ENCODE results near the gene SEMA3G.

DNA sequence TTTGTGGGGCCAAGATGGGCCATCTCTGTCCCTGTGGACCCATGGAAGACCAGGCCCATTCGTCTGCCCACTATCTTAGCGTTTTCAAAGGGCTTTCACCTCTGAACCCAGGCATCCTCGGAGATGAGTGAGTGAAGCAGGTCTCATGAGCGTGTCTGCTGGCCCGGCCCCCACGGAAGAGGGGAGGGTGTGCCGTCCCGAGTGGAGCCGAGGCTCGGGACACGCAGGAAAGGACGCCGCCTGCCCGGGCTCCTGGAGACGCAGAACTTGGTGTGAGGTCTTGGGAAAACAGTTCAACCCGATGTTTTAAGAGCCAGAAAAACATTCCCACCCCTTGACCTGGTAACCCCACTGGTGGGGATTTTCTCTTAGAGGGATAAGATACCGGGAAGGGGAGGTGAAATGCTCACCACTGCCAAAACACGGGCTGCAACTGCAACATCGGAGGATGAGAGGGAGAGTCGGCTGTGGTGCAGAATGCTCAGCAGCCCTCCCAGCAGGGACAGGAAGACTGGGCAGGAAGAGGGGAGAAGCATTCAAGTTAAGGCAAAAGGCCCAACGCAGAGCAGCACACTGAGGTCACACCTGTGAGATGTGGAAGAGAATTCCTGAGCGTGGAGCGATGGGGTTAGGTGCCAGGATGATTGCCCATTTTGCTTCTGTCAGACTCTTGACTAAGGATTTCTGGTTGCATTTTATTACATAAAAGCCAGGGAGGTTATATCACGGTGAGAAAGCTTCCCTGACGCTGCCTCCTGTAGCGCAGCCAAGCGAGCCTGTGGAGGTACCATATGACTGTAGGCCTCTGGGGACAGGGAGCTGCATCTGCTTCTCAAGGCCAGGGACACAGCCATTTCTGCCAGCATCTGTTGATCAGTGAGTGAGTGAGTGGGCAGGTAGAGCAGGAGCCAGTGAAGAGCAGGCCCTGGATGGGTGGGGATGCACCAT, 36.1 kb upstream of the SEMA3G start:
- TF ChIP-seq, protein P1, sequence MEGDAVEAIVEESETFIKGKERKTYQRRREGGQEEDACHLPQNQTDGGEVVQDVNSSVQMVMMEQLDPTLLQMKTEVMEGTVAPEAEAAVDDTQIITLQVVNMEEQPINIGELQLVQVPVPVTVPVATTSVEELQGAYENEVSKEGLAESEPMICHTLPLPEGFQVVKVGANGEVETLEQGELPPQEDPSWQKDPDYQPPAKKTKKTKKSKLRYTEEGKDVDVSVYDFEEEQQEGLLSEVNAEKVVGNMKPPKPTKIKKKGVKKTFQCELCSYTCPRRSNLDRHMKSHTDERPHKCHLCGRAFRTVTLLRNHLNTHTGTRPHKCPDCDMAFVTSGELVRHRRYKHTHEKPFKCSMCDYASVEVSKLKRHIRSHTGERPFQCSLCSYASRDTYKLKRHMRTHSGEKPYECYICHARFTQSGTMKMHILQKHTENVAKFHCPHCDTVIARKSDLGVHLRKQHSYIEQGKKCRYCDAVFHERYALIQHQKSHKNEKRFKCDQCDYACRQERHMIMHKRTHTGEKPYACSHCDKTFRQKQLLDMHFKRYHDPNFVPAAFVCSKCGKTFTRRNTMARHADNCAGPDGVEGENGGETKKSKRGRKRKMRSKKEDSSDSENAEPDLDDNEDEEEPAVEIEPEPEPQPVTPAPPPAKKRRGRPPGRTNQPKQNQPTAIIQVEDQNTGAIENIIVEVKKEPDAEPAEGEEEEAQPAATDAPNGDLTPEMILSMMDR (conservative IDR thresholded peaks at IDR 0.05 in 1 of 2, IDR thresholded peaks at IDR 0.05 in 1 of 2; ENCODE audit: low read depth in 1 of 2, low read length in 2 of 2) = no peak
- no peak for TF ChIP-seq EZH2 (IDR thresholded peaks at IDR 0.05; ENCODE audit: low read length, missing control alignments)
